NCI-H1694 treated with DMSO at 0.1 percent for 48 hours (cell line): ENCODE data around the gene PALB2.
A peak's percentile ranks its signal among the peaks of the same experiment; 100 is the strongest.
"Not testable (repeated sequence)": the region's sequence is repeated elsewhere in the genome, so short reads cannot be mapped to it uniquely, and the experiment has no call there.

Experiments used
- DNase-seq: peaks from one replicate; lab custom pipeline; 2025; lab: John Stamatoyannopoulos, UW

PALB2 gene

GRCh38 chr16:23642246-23642774 is 1.2 kb upstream of the PALB2 start:
- DNase-seq: no peak

DNA sequence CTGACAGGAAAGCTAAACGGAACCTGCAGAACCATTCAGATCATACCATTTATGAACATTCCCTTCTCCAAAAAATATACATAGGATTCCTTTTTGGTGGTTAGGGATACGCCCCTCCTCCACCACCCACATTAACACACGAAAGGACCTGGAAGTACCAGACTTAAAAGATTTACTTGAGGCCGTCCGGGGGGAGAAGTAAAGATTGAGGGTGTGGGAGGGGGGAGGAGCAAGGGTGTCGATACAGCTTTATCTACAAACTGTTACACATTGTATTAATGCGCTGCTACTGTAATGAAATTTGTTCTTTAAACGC is 537 bp downstream of the PALB2 start:
- DNase-seq: no peak

GRCh38 chr16:23635958-23636357 is 5.2 kb downstream of the PALB2 start:
- DNase-seq: no peak

- DNase-seq: no peak
Observed at GRCh38 chr16:23634461-23635036, 6.6 kb downstream of the PALB2 start.

- DNase-seq: not testable (repeated sequence)
Observed at GRCh38 chr16:23631874-23632273, 9.2 kb downstream of the PALB2 start.

DNA sequence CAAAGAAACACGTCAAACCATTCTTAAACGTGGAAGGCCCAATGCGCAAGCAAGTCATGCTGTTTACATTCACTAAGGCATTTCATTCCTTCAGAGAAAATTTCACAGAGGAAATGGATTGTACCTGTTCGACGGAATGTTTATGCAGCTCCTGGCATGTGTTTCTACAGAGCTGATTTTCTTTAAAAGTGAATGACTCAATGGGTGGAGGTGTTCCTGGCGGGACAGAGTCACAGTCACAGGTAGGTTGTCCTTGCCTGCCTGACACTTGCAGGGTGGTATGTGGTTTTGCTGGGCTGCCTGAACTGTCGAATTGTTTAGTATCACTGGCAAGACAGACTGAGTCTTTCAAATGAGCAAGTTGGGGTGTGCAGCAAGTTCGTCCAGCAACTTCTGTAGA is 11.6 kb downstream of the PALB2 start:
- DNase-seq: no peak

GRCh38 chr16:23624092-23624491 is 17.0 kb downstream of the PALB2 start:
- no peak for DNase-seq

GRCh38 chr16:23615805-23616204 is 25.3 kb downstream of the PALB2 start:
- no peak for DNase-seq

DNA sequence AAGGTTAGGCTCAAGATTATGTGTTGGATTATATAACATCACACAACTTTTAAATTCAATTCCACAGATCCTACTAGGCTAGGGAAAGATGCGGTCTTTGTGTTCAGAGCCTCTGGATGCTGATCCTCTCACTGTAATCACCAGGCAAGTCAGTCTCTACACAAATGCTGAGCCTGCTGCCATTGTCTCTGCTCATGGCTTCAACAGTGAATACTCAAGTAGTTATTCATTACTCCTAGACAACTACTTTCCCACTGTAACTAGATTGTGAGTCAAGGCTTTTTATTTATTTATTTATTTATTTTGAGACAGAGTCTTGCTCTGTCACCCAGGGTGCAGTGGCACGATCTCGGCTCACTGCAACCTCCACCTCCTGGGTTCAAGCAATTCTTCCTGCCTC is 29.2 kb downstream of the PALB2 start:
- DNase-seq: no peak

GRCh38 chr16:23610905-23611304 is 30.2 kb downstream of the PALB2 start:
- DNase-seq: not testable (repeated sequence)

- no peak for DNase-seq
Observed at GRCh38 chr16:23609929-23610328, 31.2 kb downstream of the PALB2 start.

DNA sequence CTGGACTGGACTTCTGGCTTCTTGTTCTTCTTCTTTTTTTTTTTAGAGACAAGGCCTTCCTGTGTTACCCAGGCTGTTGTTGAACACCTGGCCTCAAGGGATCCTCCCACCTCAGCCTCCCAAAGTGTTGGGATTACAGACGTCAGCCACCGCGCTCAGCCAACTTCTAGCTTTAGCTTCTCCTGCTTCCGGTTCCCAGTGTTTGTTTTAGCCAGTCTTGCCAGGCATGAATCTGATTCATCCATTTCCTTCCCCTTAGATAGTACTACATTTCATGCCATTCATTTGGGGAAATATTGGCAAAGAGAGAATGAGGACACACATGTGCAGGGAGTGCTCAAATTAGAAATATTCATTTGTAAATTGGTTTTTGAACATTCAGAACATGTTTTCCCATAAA is 32.9 kb downstream of the PALB2 start:
- DNase-seq: no peak

GRCh38 chr16:23607726-23608125 is 33.4 kb downstream of the PALB2 start:
- DNase-seq: no peak

DNA sequence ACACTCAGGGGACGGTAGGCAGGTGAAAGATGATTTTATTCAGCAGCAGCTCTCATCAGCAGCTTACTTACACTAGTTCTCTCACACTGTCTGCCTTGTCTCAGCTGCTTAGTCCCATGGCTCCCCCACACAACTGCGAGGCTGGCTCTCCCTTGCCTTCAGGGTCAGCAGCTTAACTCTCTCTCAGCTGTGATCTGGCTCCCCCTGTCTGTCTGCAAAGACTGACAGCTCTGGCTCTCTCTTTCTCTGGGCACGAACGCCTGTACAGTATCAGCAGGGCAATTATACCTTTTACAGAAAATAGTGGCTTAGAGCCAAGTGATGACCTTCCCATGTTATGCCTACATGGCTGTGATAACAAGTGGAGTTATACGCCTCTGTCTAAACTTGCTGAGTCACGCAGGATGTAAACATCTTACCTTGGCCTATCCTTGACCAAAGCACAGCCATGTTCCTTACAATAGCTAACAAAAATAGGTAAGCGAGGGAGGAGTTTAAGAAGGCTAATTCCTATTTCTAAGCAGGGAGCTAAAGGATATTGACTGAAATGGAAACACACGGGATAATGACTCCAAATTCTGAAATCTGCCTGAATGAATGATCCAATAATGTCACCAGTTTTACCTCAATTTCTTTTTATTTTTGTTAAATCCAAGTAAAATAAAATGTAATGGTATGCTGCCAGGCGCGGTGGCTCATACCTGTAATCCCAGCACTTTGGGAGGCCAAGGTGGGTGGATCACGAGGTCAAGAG is 43.9 kb downstream of the PALB2 start:
- peak; percentile 24 for DNase-seq

GRCh38 chr16:23595951-23596720 is 45.0 kb downstream of the PALB2 start, which contains the start of gene NDUFAB1:
Gene NDUFAB1 (minus strand): TSS chr16:23596316. CDS start chr16:23596290, 26 bp downstream.
- DNase-seq: peak; percentile 55

DNA sequence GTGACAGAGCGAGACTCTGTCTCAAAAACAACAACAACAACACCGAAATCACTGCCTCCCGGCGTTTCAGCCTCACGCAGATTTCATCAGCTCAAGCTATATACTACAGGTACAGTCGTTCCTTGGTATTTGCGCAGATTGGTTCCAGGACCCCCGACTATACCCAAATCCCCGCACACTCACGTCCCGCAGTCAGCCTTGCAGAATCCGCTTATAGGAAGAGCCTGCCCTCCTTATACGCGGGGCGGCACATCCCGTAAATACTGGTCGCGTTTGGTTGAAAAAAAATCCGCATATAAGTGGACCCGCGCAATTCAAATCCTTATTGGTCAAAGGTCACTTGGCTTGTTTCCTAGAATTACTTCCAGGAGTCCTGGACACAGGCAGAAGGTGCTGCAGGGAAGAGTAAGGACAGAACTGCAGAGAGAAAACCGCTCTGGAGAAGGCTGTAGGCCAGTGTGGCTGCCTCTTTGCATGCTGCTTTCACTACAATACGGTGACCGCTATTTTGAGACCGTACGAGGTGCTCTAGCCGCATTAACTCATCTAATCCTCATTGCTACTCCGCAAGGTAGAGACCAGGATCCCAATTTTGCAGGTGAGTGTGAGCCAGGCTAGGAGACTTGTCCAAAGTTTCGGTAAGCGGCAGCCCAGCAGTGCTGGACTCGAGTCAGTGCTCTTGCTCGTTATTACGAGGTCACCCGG is 45.7 kb downstream of the PALB2 start:
- DNase-seq: no peak

GRCh38 chr16:23594186-23594585 is 46.9 kb downstream of the PALB2 start:
- no peak for DNase-seq

DNA sequence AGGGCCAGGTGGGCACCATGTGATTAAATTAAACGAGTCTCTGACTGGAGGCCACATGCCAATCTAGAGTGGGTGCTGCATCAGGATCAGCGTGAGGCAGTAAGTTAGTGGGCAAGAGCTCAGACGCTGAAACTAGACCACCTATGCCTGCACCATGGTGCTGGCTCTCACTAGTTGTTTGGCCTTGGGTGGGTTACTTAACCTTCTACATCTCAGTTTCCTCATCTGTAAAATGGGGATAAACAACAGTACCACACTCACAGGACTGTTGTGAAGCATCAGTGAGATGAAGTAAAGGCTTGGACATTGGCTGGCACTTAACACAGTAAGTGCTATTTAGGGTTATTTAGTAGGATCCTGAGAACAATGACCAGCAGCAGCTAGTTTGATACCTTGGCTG is 50.9 kb downstream of the PALB2 start:
- no peak for DNase-seq

DNA sequence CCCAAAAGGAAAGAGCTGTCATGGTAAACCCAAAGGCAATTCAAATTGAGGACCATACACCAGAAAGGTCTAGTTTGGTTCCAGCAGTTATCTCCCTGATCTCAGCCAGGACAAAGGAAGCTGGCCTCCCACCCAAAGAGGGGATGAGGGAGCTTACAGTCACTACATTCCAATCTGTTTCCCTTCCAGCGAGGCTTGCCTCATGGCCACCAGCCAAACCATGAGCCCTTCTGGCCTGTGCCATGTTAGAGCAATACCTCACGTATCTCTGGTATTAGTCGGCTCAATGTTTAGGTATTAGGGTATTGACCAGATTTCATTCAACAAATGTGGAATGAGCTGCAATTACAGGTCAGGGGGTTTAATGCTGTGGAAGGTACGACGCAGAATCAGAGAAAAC is 53.4 kb downstream of the PALB2 start:
- no peak for DNase-seq

DNA sequence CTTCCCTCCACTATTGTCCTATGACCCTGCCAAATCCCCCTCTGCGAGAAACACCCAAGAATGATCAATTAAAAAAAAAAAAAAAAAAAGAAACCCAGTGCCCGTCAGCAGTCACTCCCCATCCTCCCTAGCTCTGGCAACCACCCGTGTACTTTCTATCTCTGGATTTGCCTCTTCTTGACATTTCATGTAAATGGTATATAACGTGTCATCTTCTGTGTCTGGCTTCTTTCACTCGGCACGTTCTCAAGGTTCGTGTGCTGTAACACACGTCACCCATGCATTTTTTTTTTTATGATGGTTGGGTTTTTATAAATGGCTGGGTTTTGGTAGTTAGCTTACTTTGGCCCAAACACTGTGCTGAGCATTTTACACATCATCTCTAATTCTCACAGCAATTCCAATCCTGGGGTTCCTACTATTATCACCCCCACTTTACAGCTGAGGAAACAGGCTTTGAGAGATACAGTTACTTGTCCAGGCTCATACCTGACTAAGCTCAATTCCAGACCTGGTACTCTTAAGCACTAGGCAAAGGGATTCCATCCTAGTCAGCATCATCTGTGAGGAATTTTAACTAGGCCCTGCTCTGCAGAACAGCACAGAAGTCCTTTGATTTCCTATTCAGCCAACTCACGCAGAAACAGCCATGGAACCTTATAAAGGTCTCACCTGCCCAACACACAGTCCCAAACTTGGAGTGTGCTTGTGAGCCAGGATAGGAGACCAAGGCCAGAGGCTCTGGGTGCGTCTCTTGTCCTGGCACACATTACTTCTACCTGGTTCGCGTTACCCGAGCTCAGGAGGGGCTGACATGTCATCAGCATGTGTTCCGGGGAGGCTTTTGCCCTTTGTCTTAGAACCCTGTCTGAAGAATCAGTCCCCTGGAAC is 56.7 kb downstream of the PALB2 start:
- DNase-seq: no peak

DNA sequence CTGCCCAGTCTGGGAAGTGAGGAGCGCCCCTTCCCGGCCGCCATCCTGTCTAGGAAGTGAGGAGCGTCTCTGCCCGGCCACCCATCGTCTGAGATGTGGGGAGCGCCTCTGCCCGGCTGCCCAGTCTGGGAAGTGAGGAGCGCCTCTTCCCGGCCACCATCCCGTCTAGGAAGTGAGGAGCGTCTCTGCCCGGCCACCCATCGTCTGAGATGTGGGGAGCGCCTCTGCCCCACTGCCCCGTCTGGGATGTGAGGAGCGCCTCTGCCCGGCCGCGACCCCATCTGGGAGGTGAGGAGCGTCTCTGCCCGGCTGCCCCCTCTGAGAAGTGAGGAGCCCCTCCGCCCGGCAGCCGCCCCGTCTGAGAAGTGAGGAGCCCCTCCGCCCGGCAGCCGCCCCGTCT is 57.8 kb downstream of the PALB2 start:
- DNase-seq: not testable (repeated sequence)
